AG04450 (cell line): ENCODE data around the gene ARL10. TPM values are rescaled to one million over a fixed set of nuclear protein-coding genes. Genes with fewer than 3 reads are reported as not detected.

Experiments
- CTCF ChIA-PET: fragments of 300-600, 350-600 bp; formaldehyde crosslinking; extraction: SDS; loops from one replicate; lab custom pipeline; 2022; ENCODE audit warnings: antibody characterized with exemption, inconsistent platforms; lab: Charles Lee
- POLR2A ChIA-PET: fragments of 350-600 bp; formaldehyde crosslinking; extraction: SDS; loops from one replicate; lab custom pipeline; 2021; ENCODE audit warnings: antibody characterized with exemption, inconsistent platforms; lab: Yijun Ruan, JAX
- DNase-seq: peaks from one replicate; pipeline ENCODE4 v3.0.0-alpha.2; 2011; ENCODE audit warnings: low read depth, low spot score
- H3K27ac ChIP-seq: one replicate; pipeline ENCODE4 v1.5.1; 2012; ENCODE audit warnings: low read depth, low read length, control low read depth
- H3K27me3 ChIP-seq: one replicate; pipeline ENCODE4 v1.6.0; 2012; ENCODE audit warnings: low read length; ENCODE audit not compliant: control insufficient read depth, insufficient read depth
- H3K4me3 ChIP-seq: 2 replicates; pipeline ENCODE4 v1.5.1; 2011; ENCODE audit warnings: mild to moderate bottlenecking, low read depth, low read length, control low read depth
- H3K9me3 ChIP-seq: 2 replicates; pipeline ENCODE4 v1.5.1; 2012; ENCODE audit warnings: low read length; ENCODE audit not compliant: control insufficient read depth, insufficient read depth
- CTCF ChIP-seq: IDR thresholded peaks from 2 replicates; pipeline ENCODE4 v1.5.1; 2011; ENCODE audit warnings: low read depth, low read length, control low read depth, inconsistent platforms
- polyA plus RNA-seq: library from polyadenylated mRNA; depleted of rRNA; stranded (reverse); fragments of >200 nt; gene quantifications from 2 replicates; pipeline ENCODE4 v1.2.3, GENCODE V29; 2011

ARL10 gene
- polyA plus RNA-seq, 1 experiment, result 5.4 TPM

- Histone ChIP-seq H3K27me3 (no peaks in the 10 kb centered on the region), H3K9me3 (no peaks in the 10 kb centered on the region), H3K4me3 (no peak overlapping the region), H3K27ac (no peak overlapping the region)
- no peak for TF ChIP-seq CTCF
- ChIA-PET CTCF (interaction anchor here (1.1 kb wide), 1 partner anchor 278 kb away, joined by 3 read pairs; the partner anchor contains the start of gene TSPAN17), POLR2A (no interaction called here)
- no peak for DNase-seq
Measured at GRCh38 chr5:176368726-176369125, 3.4 kb downstream of the ARL10 start.

- Histone ChIP-seq H3K9me3 (no peaks in the 10 kb centered on the region), H3K4me3 (no peak overlapping the region), H3K27me3 (no peaks in the 10 kb centered on the region), H3K27ac (no peak overlapping the region)
- no peak for TF ChIP-seq CTCF
- CTCF ChIA-PET, result no interaction called here
- DNase-seq, result no peak
- POLR2A ChIA-PET, result no interaction called here
Measured at GRCh38 chr5:176369934-176370711, 4.8 kb downstream of the ARL10 start.

- no peak for DNase-seq
- Histone ChIP-seq H3K27me3 (no peaks in the 10 kb centered on the region), H3K27ac (no peak overlapping the region), H3K4me3 (no peak overlapping the region), H3K9me3 (no peaks in the 10 kb centered on the region)
- CTCF ChIA-PET, result interaction anchor here (0.7 kb wide), 1 partner anchor 275 kb away, joined by 3 read pairs; the partner anchor contains the start of gene TSPAN17
- TF ChIP-seq CTCF, result no peak
- POLR2A ChIA-PET, result no interaction called here
Measured at GRCh38 chr5:176371621-176372539, 6.6 kb downstream of the ARL10 start.

GRCh38 chr5:176373100-176373818, 8.0 kb downstream of the ARL10 start:
- H3K9me3 ChIP-seq, result no peaks in the 10 kb centered on the region
- POLR2A ChIA-PET, result no interaction called here
- no peak overlapping the region for H3K27ac ChIP-seq
- H3K4me3 ChIP-seq, result no peak overlapping the region
- CTCF ChIA-PET, result no interaction called here
- TF ChIP-seq CTCF, result no peak
- no peak for DNase-seq
- H3K27me3 ChIP-seq, result no peaks in the 10 kb centered on the region
